Measurements from ENCODE around the gene GALNT2.

The GALNT2 gene

DNA sequence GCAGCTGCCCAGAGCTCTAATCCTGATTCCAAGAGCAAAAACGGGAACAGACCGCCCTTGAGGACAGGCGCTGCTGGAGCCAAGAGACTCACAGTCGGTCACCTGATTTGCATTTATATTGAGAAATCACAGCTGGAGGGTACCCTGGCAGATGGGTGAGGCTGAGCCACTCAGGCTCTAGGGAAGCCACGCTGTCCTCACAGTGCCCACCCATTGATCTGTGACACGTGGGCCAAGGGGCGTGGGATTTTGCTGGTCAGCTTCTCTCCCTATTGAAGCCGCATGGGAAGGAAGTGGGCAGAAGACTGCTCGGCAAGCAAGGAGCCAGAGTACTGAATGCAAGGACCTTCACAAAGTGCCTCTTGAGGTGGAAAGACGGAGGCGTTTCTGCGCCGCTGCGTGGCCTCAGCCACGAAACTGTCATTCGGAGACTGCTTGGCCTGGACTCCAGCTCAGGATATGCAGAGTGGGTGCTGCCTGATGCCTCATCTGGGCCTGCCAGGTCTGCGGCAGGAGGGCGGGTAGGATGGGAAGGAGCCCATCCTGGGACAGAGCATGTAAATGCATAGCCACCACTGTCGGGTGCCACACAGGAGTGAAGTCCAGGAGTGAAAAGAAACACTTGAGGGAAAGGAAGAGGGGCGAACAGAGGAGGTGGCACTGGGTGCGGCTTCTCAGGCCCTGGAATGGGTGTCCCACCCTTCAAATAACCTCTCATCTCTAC, 219.3 kb downstream of the GALNT2 start:
- DNase-seq, result no peak

DNA sequence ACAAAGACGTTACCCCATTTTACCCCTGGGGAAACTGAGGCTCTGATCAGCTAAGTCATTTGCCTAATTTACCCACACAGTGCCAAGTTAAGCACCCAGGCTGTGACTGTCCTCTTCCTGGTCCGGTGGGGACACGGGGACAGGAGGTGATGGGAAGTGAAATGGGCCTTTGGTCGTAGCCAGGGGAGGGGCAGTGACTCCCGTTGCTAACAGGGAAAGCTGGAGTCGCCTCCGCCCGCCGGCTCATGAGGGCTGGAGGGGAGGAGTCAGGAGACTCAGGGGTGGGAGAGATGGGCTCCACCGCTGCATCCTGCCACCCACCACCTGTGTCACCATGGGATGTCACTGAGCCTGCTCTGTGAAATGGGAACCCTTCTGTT, 219.8 kb downstream of the GALNT2 start:
- DNase-seq, result no peak

DNA sequence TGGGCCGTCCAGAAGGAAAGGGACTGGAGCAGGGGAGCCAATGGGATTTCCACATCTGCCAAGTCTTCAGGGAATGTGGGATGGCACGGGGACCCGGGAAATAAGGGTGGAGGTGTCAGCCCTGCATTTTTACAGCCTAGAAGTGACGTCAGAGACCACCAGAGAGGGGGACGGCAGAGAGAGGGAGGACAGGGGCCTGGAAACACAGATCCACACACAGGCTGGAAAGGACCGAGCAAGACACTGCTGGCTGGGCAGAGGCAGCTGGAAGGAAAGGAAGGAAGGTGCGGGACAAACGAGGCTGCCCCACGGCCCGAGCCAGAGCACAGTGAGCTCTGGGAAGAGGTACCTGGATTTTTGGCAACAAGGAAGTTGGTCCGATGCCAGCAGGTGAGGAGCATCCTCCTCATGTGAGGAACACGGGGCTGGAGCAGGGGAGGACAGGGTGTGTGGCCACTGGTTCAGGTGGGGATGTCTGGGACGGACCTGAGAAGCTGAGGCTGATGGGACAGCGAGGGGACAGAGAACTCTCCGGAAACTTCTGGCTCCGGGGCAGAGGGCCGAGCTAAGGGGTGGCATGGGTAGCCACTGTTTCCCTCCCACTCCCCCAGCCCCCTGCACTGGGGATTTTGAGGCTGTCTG, 220.8 kb downstream of the GALNT2 start:
- no peak for DNase-seq

DNA sequence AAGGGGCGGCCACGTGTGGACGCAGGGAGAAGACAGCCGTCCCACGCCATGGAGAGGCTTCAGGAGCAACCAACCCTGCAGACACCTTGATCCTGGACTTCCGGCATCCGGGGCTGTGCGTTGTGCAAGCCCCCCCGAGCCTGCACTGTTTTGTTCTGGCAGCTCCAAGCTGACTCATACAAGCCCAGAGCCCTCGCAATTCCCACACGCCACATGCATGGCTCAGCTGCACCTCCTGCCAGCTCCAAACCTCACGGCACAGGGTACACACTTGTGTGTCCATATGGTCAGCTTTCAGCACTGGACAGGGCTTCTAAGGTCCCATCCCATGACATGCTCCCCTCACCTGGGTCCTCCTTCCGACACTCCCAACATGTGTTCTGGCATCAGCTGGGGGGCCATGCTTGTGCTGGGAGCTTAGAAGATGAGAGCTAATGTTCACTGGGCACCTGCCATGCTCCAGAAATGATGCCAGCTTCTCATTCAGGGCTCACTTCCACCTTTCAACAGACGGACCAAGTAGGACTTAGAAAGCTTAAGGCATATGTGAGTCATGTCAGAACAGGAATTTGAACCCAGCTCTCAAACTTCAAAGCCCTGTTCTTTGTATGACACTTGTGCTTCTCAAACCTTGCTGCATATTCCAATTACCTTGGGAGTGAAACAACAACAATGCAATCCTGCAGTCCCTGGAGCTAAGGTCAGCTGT, 221.8 kb downstream of the GALNT2 start:
- DNase-seq, result no peak

DNA sequence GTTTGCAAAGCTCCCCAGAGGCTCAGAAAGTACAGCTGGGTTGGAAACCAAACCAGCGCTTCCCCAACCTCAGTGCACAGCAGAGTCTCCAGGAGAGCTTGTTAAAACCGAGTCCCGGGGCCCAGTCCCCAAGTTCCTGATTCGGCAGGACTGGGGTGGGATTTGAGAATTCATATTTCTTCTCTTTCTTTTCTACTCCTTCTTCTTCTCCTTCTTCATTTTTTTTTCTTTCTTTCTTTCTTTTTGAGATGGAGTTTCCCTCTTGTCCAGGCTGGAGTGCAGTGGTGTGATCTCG, 222.3 kb downstream of the GALNT2 start:
- DNase-seq, result no peak

DNA sequence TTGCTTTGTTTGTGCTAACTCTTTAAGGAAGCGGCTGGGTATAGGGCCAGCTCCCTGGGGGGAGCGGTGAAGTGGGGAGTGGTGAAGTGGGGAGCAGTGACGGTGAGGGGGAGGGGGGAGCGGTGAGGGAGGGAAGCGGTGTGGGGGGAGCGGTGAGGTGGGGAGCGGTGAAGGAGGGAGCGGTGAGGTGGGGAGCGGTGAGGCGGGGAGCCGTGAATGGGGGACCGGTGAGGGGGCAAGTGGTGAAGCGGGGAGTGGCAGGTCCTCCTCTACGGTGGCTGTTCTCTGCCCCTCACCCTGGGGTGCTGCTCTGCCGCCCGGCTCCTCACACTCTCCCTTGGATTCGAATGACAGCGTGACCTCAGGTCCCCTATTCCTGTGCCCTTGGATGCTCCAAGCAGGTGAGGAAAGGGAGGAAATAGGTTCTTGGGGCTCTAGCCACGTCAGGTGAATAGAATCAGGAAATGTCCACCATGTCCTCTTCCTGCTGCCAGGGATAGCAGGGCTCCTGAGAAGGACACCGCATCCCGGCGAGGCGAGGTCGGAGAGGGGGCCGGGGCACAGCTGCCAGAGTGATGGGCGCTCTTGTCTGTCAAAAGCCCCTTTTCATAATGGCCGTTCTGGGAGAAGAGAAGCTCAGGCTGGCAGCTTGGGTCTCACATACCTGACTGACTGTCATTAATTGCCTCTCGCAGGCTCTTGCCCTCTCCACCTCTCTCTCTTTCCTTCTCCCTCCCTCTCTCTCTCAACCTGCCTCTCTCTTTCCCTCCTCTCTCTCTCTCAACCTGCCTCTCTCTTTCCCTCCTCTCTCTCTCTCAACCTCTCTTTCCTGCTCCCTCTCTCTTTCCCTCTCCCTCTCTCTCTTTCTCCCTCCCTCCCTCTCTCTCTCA, 224.9 kb downstream of the GALNT2 start:
- DNase-seq, result no peak

DNA sequence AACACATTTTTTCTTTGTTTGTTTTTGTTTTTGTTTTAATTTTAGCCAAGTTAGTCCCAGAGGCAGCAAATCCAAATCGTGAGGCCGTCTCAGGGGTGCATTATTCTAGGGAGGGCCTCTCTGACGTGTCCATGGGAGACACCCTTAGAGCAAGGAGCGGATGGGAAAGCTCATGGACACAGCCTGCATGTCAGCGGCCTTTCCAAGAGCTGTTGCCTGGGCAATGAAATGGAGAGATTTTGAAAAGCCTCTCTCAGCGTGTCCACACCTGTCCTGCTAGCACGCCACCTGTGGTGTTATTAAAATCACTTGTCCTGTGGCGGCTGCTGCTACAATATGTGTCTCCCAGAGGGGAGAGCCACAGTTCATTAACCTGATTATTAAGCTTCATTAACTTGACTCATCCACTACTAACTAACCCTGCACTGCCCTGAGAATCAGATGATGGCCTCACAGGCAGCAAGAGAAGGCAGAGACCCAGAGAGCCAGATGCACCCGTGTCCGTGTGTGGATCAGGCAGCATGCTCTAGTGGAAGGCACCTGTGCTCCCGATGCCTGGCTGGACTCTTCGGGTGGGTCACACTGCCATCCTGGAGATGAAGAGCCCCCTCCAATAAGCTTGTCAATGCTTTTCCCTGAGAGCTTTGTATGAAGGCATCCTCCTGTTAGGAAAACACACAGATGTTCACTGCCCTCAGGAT, 225.8 kb downstream of the GALNT2 start:
- DNase-seq, result peak; percentile 2

DNA sequence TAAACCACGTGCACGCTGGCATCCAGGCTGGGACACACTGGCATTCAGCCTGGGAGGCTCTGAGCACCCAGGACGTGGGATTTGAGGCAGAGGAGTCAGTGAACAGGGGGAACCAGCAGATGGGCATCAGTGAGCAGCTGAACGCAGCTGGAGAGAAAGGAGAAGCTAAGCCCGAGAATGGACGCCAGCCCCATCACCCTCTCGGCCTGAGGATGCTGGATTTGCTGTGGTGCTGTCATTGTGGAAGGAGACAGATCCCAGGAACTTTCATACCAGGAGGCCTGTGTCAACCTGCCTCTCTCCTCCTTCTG, 226.3 kb downstream of the GALNT2 start:
- no peak for DNase-seq

DNA sequence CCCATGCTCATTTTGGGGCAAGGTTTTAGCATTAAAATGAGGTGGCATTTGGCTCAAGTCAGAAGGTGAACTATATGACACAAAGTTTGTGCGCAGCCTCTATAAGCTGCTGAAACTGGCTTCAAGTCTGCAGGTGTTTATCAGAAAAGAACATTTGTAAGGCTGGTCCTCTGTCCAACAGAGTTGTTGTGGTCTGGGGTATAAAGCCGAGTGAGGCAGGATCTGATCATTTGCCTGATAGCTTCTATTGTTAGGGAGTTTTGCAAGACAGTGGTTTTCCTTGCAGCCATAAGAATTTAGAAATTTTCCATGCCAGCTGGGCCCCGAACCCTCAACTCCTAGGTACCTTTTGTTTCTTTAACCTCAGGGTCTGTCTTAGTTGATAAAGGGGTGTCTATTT, 228.3 kb downstream of the GALNT2 start:
- DNase-seq, result no peak

DNA sequence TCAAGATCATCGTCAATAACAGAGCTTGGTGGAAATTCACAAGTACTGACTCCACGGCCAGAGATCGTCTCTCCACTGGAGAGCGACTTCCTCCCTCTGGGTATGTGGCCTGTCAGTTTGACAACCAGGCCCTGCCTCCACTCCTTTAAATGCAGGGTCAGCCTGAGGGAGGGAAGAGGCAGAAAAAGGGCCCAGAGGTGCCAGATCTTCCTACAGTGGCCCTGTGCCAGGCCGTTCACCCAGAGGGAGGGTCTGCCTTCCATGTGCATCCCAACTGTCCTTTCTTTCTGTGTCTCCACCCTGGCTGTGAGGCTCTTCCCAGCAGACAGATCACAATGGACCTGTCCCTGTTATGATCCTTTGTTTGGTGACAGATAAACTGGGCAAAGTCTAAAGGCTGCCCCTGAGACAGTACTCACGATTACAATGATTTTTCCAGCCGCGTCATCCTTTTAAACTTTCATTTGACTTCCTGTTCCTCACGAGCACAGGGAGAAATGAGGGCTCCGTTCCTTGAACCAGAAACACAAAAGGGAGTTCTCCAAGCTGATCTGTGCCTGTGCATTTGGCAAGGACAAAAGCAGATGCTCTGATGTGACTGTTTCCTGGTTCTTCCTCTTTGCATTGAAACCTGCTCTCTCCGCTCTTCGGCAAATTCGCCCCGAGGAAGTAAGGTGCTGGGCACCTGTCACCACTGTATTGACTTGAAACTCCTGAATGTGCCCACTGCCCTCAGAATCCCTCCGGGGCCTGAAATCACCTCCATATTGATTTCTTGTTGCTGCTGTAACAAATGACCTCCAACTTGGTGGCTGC, 232.4 kb downstream of the GALNT2 start:
- no peak for DNase-seq

DNA sequence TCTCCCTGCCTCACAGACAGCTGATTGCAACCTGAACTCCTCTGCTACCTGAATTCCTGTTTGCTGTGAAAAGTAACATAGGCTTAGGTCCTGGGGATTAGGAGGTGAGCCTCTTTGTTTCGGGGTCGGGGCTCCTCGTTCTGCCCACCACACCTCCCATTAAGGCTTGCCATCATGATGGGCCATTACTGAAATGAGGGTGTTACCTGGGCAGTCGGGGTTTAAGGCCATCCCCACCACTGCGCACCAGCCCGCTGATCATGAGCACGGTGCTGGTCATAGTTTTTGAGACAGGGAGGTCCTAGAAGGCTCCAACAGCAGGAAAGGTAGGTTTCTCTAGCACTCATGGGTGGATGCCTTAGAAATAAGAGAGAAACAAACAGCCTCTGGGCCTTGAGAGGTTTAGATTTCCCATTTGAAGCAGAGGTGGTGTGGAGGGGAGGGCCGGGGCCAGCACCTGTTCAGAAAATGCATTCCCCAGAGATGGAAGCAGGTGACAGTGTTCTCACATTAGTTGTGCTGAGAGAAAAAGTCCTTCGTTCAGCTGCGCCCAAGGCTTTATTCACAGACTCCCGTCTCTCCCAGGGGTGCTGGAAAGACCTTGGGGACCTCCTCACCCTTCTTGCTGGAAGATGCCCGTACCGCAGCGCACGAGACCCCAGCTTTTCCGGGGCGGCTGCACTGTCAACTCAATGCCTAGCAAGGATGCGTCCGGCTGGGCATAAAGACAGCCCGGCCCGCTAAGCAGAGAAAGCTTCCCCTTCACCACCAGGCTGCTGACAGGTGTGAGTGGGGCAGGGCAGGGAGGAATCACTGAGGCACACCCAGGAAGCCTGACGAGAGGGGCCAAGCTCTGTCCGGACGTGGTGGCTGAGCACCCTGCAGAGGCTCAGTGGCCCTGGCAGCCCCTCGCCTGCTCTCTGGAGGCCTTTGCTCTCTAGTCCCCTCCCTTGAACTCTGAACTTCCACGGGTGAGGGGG, 233.6 kb downstream of the GALNT2 start:
- no peak for DNase-seq

DNA sequence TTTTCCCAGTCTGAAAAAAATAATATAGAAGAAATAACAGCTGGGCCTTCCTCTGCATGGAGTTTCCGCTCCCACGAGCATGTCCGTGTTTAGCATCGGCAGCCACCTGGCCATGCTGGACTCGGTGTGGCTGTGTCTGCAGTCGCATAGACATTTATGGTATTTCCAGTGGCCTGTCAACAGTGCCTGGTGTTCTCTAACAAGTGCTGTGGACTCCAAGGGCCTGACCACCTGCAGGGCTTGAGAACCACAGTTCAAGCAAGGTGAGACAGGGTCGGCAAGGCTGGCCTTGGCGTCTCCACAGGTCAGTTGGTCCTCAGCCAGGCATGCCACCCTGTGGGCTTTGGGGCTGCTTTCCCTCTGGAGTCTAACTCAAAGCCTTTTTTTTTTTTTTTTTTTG, 234.3 kb downstream of the GALNT2 start:
- no peak for DNase-seq

DNA sequence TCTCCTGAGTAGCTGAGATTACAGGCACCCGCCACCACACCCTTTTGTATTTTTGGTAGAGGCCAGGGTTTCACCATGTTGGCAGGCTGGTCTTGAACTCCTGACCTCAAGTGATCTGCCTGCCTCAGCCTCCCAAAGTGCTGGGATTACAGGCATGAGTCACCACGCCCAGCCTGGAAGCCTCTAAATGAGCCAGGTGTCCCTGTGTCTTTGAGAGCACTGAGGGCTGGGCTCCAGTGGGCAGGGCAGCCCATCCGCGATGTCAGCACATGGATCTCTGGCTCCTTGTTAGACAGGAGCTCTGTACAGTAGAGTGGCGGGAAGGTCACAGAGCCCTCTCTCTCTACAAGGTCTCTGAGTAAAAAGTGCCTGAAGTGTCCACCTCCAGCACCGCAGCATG, 234.8 kb downstream of the GALNT2 start:
- DNase-seq, result no peak

DNA sequence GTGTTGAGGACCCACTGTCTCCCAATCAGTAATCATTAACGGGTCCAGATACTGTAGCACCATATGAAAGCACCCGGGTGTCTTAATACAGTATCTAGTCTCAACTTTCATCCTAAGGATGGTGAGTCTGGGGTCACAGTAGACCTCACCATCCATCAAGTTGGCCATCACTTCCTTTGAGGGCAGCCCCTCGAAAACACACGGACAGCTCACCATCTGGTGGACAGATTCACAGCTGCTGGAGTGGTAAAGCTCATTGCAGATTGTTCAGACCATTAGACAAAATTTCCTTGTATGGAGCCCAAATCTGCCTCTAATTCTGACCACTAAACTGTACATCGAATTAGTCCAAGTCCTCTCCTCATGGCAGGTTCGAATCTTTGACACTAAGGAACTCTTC, 236.0 kb downstream of the GALNT2 start:
- no peak for DNase-seq

DNA sequence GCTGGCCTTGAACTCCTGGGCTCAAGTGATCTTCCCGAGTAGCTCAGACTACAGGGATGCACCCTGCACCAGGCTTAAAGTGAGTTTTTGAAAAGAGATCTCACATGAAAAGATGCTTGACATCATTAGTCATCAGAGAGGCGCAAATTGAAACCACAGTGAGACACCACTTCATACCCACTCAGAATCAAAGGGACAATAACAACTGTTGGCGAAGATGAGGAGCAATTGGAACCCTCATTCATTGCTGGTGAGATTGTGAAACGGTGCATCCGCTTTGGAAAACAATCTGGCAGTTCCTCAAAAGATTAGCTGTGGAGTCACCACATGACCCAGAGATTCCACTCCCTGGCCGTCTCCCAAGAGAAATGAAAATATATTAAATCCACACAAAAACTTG, 236.8 kb downstream of the GALNT2 start:
- DNase-seq, result no peak

DNA sequence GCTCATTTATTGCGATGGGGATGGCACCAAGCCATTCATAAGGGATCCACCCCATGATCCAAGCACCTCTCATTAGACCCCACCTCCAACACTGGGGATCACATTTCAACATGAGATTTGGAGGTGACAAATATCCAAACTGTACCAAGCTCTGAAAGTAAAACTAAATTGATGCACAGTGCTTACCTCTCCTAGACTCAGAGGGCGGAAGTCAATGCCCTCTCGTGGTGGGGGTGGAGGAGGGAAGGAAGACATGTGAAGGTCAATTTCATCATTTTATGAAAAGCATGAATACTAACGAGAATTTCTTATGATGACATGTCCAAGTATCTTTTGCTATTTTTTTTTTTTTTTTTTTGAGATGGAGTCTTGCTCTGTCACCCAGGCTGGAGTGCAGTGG, 239.1 kb downstream of the GALNT2 start:
- no peak for DNase-seq

DNA sequence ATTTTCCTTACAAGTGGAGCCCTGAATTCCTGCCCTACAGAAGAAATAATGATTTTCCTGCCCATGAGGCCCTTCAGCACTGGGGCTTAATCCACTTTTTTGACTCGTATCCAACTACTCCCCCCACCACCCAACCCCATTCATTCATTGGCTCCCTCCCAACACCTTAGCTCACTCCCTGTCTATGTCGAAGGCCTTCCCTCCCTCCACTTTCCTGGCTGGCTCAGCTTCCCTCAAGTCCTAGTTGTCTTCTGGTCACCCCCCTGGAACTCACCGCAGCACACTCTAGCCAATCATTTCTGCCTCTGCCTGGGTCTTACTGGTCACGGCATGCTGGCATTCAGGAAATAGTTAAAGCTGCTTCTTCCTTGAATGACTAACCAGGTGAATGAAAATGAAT, 240.2 kb downstream of the GALNT2 start:
- DNase-seq, result no peak

DNA sequence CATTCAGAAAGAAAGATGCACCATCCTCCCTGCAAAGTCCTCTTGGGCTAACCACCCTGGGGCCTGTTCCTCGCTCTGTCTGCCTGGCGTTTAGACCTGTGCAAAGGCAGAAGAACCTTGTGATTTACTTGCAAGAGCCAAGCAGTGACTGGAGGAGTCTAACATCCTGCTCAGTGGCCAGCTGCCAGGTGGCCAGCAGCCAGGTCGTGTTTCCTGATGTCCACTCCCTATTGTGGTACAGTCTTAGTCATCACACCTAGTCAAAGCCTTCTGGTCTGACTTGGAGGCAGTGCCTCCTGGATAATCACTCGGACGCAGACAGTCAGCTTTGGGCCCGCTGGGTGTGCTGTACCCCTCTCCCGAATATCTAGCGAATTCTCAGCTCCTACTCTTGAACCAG, 241.0 kb downstream of the GALNT2 start:
- DNase-seq, result no peak

DNA sequence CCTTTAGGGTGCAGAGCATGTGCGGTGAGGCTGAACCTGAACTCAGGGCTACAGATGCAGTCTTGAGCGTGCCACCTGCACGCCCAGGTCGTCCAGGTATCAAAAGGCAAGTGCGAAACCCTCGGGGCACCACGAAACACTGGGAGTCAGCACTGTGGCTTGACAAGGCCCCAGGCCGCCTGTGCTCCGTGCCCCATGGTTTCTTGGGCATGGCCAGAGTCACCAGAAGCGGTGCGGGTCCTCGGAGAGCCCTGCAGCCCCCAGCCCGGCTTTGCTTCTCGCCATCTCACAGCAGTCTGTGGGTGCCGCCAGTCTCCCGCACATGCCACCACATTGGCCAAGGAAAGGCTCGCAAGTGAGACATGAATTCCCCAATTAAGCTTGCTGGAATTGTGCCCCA, 241.8 kb downstream of the GALNT2 start:
- no peak for DNase-seq

DNA sequence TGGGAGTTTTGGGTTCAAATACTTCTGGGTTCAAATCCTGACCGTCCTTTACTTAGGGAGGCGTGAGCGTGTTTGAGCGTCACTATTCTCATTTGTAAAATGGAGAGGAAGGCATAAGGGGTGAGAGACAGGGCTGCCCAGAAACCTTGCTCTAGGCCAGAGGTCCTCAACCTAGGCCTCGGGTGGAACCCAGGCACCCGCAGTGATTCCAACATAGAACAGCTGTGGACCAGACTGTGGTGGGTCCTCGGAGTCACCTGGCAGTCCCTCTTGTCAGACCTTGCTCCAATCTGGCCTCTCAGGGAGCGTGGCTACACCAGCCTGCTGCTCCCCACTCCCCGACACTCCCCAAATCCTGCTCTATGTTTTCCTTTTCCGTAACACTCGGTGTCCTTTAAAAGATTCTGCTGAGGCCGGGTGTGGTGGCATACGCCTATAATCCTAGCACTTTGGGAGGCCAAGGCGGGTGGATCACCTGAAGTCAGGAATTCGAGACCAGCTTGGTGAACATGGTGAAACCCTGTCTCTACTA, 242.7 kb downstream of the GALNT2 start:
- DNase-seq, result no peak
